Esophagus muscularis mucosa (tissue), 3 donors: ENCODE results near the gene CSPG4.
A peak's percentile ranks its signal among the peaks of the same experiment; 100 is the strongest.

Source experiments
- POLR2A ChIP-seq: fragments of 450-650 bp; IDR thresholded peaks from one replicate; pipeline ENCODE4 v1.6.1; 2017; ENCODE audit warnings: antibody characterized with exemption, moderate library complexity, mild to moderate bottlenecking, low read depth
- POLR2AphosphoS5 ChIP-seq, 2 donors: sonication (generic); formaldehyde crosslinking; IDR thresholded peaks; one replicate each; pipeline ENCODE4 v1.6.1; 2017; ENCODE audit warnings: antibody characterized with exemption in 2 of 2
- TF ChIP-seq, protein P1 (sequence below), 3 experiments: fragments of 200-600 bp in 2 of 3; fragments of 450-650 bp in 1 of 3; sonication (generic) in 2 of 3; IDR thresholded peaks; one replicate each; pipeline ENCODE4 v1.5.1; 2017 to 2019; ENCODE audit warnings: antibody characterized with exemption in 3 of 3, mild to moderate bottlenecking in 2 of 3, moderate library complexity in 1 of 3

DNA sequence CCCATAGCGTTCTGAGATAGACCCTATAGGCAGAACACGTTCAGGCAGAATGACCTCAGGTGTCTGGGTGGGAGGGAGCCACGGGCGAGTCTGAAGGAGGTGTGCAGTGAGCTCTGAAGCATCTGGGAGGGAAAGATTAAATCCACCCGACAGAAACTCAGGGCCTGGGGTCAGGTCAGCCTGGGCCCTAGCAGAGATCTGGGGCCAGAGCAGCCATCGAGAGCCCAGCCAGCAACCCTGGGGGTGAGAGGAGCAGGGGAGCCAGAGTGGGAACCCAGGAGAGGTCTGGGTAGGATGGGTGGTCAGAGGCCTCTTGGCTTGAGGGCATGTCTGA is 42.8 kb downstream of the CSPG4 start:
- TF ChIP-seq POLR2AphosphoS5 (IDR thresholded peaks at IDR 0.05) = peak in 1 of 2 donors; percentile 2
- TF ChIP-seq POLR2A = no peak
- TF ChIP-seq, protein P1, sequence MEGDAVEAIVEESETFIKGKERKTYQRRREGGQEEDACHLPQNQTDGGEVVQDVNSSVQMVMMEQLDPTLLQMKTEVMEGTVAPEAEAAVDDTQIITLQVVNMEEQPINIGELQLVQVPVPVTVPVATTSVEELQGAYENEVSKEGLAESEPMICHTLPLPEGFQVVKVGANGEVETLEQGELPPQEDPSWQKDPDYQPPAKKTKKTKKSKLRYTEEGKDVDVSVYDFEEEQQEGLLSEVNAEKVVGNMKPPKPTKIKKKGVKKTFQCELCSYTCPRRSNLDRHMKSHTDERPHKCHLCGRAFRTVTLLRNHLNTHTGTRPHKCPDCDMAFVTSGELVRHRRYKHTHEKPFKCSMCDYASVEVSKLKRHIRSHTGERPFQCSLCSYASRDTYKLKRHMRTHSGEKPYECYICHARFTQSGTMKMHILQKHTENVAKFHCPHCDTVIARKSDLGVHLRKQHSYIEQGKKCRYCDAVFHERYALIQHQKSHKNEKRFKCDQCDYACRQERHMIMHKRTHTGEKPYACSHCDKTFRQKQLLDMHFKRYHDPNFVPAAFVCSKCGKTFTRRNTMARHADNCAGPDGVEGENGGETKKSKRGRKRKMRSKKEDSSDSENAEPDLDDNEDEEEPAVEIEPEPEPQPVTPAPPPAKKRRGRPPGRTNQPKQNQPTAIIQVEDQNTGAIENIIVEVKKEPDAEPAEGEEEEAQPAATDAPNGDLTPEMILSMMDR (IDR thresholded peaks at IDR 0.05) = no peak
